ENCODE measurements around the gene EOGT.

- TF ChIP-seq CTCF (IDR thresholded peaks at IDR 0.05; ENCODE audit: low read length) (no peak), EZH2phosphoT487 (IDR thresholded peaks at IDR 0.05; ENCODE audit: low read length) (no peak)
Measured at GRCh38 chr3:69059688-69060087, 46.2 kb upstream of the EOGT start.

Measured in MM.1S (cell line).